ENCODE measurements around the gene MYDGF.

GRCh38 chr19:4684312-4685095 is 14.4 kb upstream of the MYDGF start:
- TF ChIP-seq POLR2A (IDR thresholded peaks at IDR 0.05; ENCODE audit: low read length) (no peak), GATA1 (IDR thresholded peaks at IDR 0.05; ENCODE audit: low read depth, low read length) (no peak)
